H1 (cell line): ENCODE results near the gene ADAMTS9. TPM values are rescaled to one million over a fixed set of nuclear protein-coding genes. Genes with fewer than 3 reads are reported as not detected.

Source experiments
- EGR1 ChIP-seq: IDR thresholded peaks from 2 replicates; pipeline ENCODE4 v1.6.1; 2011; ENCODE audit warnings: low read depth, low read length, borderline replicate concordance
- polyA plus RNA-seq, 7 experiments: library from polyadenylated mRNA; depleted of rRNA in 3 of 7; stranded (reverse) in 5 of 7; unstranded in 2 of 7; fragments of >200 nt in 5 of 7; fragments of 200-250 nt in 2 of 7; gene quantifications; 1 replicate in 5 of 7; 2 replicates in 1 of 7; 4 replicates in 1 of 7; pipeline versions ENCODE4 v1.2.1 to v1.2.3, GENCODE V29; 2011 to 2013; ENCODE audit warnings: missing spikeins in 2 of 7, mixed read lengths in 2 of 7
- total RNA-seq: library from RNA; stranded (reverse); fragmentation: NEBNext Ultra II Directional; extraction: Animal tissue kit (Norgen Biotek cat#: 25700); gene quantifications from 2 replicates; pipeline ENCODE4 v1.2.1, GENCODE V29; 2021

The ADAMTS9 gene
- total and polyA plus RNA-seq, 2 of the 8 experiments (the other 6 are each of a cell fraction or from before 2014, with no cell fraction given) = 0.20 to 0.41 TPM

DNA sequence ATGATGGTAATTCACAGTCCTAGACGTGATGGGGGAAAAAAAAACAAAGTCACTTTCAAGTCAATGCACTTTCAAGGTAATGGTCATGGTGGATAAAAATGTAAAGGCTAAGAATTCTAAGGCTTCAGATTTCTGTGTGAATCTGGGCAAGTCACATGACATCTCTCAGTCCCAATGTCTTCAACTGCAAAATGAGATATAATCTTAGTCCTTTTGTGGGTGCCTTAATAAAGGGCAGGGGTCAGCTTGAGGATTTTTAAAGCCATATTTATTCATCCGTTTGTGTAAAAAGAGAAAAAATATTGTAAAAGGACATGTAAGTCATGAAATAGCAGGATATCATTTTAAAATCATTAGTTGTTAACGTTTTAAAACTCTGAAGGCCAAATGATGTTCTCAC, 83.5 kb downstream of the ADAMTS9 start (continued):
- TF ChIP-seq EGR1 = no peak
